GM12878 (cell line): ENCODE data around the gene KIAA1328.

Source experiments
- ATF2 ChIP-seq: IDR thresholded peaks from 2 replicates; pipeline ENCODE4 v1.6.1; 2012; ENCODE audit warnings: low read length, inconsistent platforms
- BACH1 ChIP-seq: fragments of 450-650 bp; IDR thresholded peaks from 2 replicates; pipeline ENCODE4 v1.6.1; 2017; ENCODE audit warnings: mild to moderate bottlenecking, borderline replicate concordance
- CHD2 ChIP-seq: IDR thresholded peaks from 2 replicates; pipeline ENCODE4 v1.6.1; 2011; ENCODE audit warnings: low read depth, low read length, improper control_type of control experiment, borderline replicate concordance
- CTCF ChIP-seq, 3 experiments: IDR thresholded peaks in 2 of 3; conservative IDR thresholded peaks in 1 of 3; 2 replicates each; pipeline ENCODE4 v1.5.1; 2011; ENCODE audit warnings: low read depth in 3 of 3, low read length in 3 of 3, mild to moderate bottlenecking in 3 of 3, control low read depth in 2 of 3, moderate library complexity in 2 of 3, inconsistent platforms in 1 of 3, mixed read lengths in 1 of 3; ENCODE audit not compliant: control insufficient read depth in 2 of 3, insufficient read depth in 1 of 3; ENCODE audit errors: extremely low read depth in 1 of 3
- FOS ChIP-seq: IDR thresholded peaks from 3 replicates; pipeline ENCODE4 v1.6.1; 2011; ENCODE audit warnings: borderline replicate concordance; ENCODE audit not compliant: insufficient read length; ENCODE audit errors: extremely low read depth
- FOXK2 ChIP-seq: fragments of 450-650 bp; IDR thresholded peaks from 2 replicates; pipeline ENCODE4 v1.6.1; 2017; ENCODE audit warnings: mild to moderate bottlenecking, moderate library complexity
- KAT2A ChIP-seq: conservative IDR thresholded peaks from 2 replicates; pipeline ENCODE4 v1.6.1; 2011; ENCODE audit warnings: low read depth, low read length; ENCODE audit not compliant: control insufficient read depth
- MEF2A ChIP-seq: IDR thresholded peaks from 2 replicates; pipeline ENCODE4 v1.6.1; 2011; ENCODE audit warnings: low read depth, mild to moderate bottlenecking, low read length, moderate library complexity; ENCODE audit not compliant: insufficient read depth
- MYC ChIP-seq: IDR thresholded peaks from 2 replicates; pipeline ENCODE4 v1.6.1; 2011; ENCODE audit warnings: mild to moderate bottlenecking, low read length, moderate library complexity, inconsistent platforms; ENCODE audit not compliant: insufficient read depth, insufficient replicate concordance, insufficient read length, severe bottlenecking
- NR2C2 ChIP-seq: IDR thresholded peaks from 2 replicates; pipeline ENCODE4 v1.6.1; 2011; ENCODE audit warnings: borderline replicate concordance, low read depth; ENCODE audit not compliant: control insufficient read depth, insufficient read length
- POLR2A ChIP-seq: IDR thresholded peaks from 2 replicates; pipeline ENCODE4 v1.6.1; 2011; ENCODE audit warnings: low read depth, mild to moderate bottlenecking, low read length
- POLR2AphosphoS5 ChIP-seq: IDR thresholded peaks from 2 replicates; pipeline ENCODE4 v1.6.1; 2011; ENCODE audit warnings: mild to moderate bottlenecking, low read length, inconsistent platforms
- USF2 ChIP-seq: IDR thresholded peaks from 2 replicates; pipeline ENCODE4 v1.6.1; 2011; ENCODE audit warnings: low read depth, low read length, improper control_type of control experiment, borderline replicate concordance
- ZNF217 ChIP-seq: fragments of 450-650 bp; IDR thresholded peaks from 2 replicates; pipeline ENCODE4 v1.6.1; 2017; ENCODE audit warnings: antibody characterized with exemption, mild to moderate bottlenecking

- TF ChIP-seq POLR2A (no peak), MEF2A (no peak), USF2 (no peak), CTCF (IDR thresholded peaks at IDR 0.05 in 2 of 3, conservative IDR thresholded peaks at IDR 0.05 in 1 of 3; ENCODE audit: control insufficient read depth in 2 of 3, extremely low read depth in 1 of 3, insufficient read depth in 1 of 3, low read depth in 3 of 3, low read length in 3 of 3) (no peak), ZNF217 (no peak), MYC (no peak), FOXK2 (no peak), ATF2 (no peak), BACH1 (no peak), FOS (no peak), CHD2 (no peak), NR2C2 (no peak), KAT2A (no peak), POLR2AphosphoS5 (no peak)
Observed at GRCh38 chr18:37176621-37176934, 347.7 kb downstream of the KIAA1328 start.
